Neural progenitor cell (in vitro differentiated cells): ENCODE measurements around the gene USP31. TPM values are rescaled to one million over a fixed set of nuclear protein-coding genes. Genes with fewer than 3 reads are reported as not detected.
A peak's percentile ranks its signal among the peaks of the same experiment; 100 is the strongest.
"Not testable (repeated sequence)": the region's sequence is repeated elsewhere in the genome, so short reads cannot be mapped to it uniquely, and the experiment has no call there.

ENCODE experiments used
- DNase-seq: peaks from one replicate; pipeline ENCODE4 v3.0.0-alpha.2; 2016; ENCODE audit warnings: low spot score
- H2AFZ ChIP-seq: fragments of 200-600 bp; sonication (generic); replicated peaks from 2 replicates; pipeline ENCODE4 v1.6.1; 2016; ENCODE audit warnings: antibody characterized with exemption
- H3F3A ChIP-seq: fragments of 200-600 bp; sonication (generic); 2 replicates; pipeline ENCODE4 v1.6.1; 2016; ENCODE audit warnings: antibody characterized with exemption, low read depth
- H3K27ac ChIP-seq: fragments of 200-600 bp; sonication (generic); 2 replicates; pipeline ENCODE4 v1.5.1; 2016; ENCODE audit warnings: mild to moderate bottlenecking
- H3K27me3 ChIP-seq: fragments of 200-600 bp; sonication (generic); 2 replicates; pipeline ENCODE4 v1.6.1; 2016; ENCODE audit warnings: mild to moderate bottlenecking, moderate library complexity
- H3K36me3 ChIP-seq: fragments of 200-600 bp; sonication (generic); 2 replicates; pipeline ENCODE4 v1.5.1; 2016
- H3K4me1 ChIP-seq: fragments of 200-600 bp; sonication (generic); 2 replicates; pipeline ENCODE4 v1.6.1; 2016; ENCODE audit warnings: mixed run types
- H3K4me2 ChIP-seq: fragments of 200-600 bp; sonication (generic); 2 replicates; pipeline ENCODE4 v1.6.1; 2016
- H3K4me3 ChIP-seq: fragments of 200-600 bp; sonication (generic); 2 replicates; pipeline ENCODE4 v1.5.1; 2016
- H3K79me2 ChIP-seq: fragments of 200-600 bp; sonication (generic); 2 replicates; pipeline ENCODE4 v1.6.1; 2016; ENCODE audit warnings: low read depth
- H3K9ac ChIP-seq: fragments of 200-600 bp; sonication (generic); 2 replicates; pipeline ENCODE4 v1.6.1; 2016
- H3K9me3 ChIP-seq: fragments of 200-600 bp; sonication (generic); 2 replicates; pipeline ENCODE4 v1.5.1; 2016; ENCODE audit warnings: low read depth
- H4K20me1 ChIP-seq: fragments of 200-600 bp; sonication (generic); 2 replicates; pipeline ENCODE4 v1.6.1; 2016; ENCODE audit warnings: low read depth
- H3K27ac Mint-ChIP-seq: 3 replicates; pipeline ENCODE4 v1.8.0; 2021; ENCODE audit warnings: mixed read lengths
- H3K27me3 Mint-ChIP-seq: 2 replicates; pipeline ENCODE4 v1.8.0; 2022; ENCODE audit warnings: low read depth, mild to moderate bottlenecking, inconsistent platforms, moderate library complexity, mixed read lengths; ENCODE audit not compliant: insufficient read depth
- H3K36me3 Mint-ChIP-seq: 3 replicates; pipeline ENCODE4 v1.8.0; 2021; ENCODE audit warnings: mixed read lengths
- H3K4me1 Mint-ChIP-seq: 3 replicates; pipeline ENCODE4 v1.8.0; 2021; ENCODE audit warnings: mixed read lengths
- H3K4me3 Mint-ChIP-seq: 3 replicates; pipeline ENCODE4 v1.8.0; 2021; ENCODE audit warnings: mild to moderate bottlenecking, moderate library complexity, mixed read lengths
- H3K9me3 Mint-ChIP-seq: 3 replicates; pipeline ENCODE4 v1.8.0; 2020; ENCODE audit warnings: mixed read lengths
- EZH2 ChIP-seq: fragments of 200-600 bp; sonication (generic); IDR thresholded peaks from 2 replicates; pipeline ENCODE4 v1.6.1; 2017; ENCODE audit warnings: antibody characterized with exemption, mild to moderate bottlenecking, moderate library complexity
- EZH2phosphoT487 ChIP-seq: fragments of 200-600 bp; sonication (generic); IDR thresholded peaks from 2 replicates; pipeline ENCODE4 v1.6.1; 2017; ENCODE audit warnings: antibody characterized with exemption
- total RNA-seq: library from RNA; depleted of rRNA; stranded (reverse); fragments of >200 nt; gene quantifications from 2 replicates; pipeline ENCODE4 v1.2.3, GENCODE V29; 2015; ENCODE audit warnings: low replicate concordance
- TF ChIP-seq, protein P1 (sequence below): fragments of 200-600 bp; sonication (generic); IDR thresholded peaks from 2 replicates; pipeline ENCODE4 v1.5.1; 2017; ENCODE audit warnings: antibody characterized with exemption, mild to moderate bottlenecking

USP31 gene
- total RNA-seq, 1 donor from 2014 or later, result 9.0 TPM

DNA sequence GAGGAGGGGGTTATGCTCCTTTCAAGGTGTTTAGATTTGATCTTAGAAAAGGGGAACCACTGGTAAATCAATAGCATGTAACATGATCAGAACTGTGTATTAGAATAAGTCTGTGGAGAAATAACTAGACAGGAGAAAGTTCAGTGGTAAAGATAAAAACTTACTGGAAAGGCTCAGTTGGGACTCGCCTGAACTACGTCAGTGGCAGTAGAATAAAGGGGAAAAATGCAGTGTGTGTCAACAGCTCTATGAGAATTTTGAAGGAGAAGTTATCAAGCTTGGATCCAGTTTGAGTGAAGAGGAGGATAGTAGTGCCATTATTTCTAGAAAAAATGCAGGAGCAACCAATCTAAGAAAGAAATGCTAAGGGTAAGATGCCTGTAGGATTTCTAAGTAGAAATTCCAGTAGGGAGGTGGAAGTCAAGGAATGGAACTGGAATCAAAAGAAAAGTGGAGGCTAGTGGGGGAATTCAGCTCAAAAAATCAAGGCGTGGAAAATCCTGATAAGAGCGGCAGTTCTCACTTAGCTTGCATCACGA is 48.2 kb downstream of the USP31 start:
- Histone ChIP-seq H3K4me2 (no peak overlapping the region), H2AFZ (no peak overlapping the region), H4K20me1 (no peaks in the 10 kb centered on the region), H3K79me2 (no peaks in the 10 kb centered on the region), H3F3A (no peaks in the 10 kb centered on the region), H3K27ac (no peak overlapping the region), H3K4me1 (no peaks in the 10 kb centered on the region), H3K4me3 (no peak overlapping the region), H3K9me3 (no peaks in the 10 kb centered on the region), H3K9ac (no peak overlapping the region), H3K27me3 (no peaks in the 10 kb centered on the region), H3K36me3 (peaks cover 8% of the 10 kb centered on the region)
- DNase-seq, result no peak
- H3K27me3 Mint-ChIP-seq, result no peaks in the 10 kb centered on the region
- H3K4me3 Mint-ChIP-seq, result no peak overlapping the region
- H3K4me1 Mint-ChIP-seq, result no peaks in the 10 kb centered on the region
- TF ChIP-seq, protein P1, sequence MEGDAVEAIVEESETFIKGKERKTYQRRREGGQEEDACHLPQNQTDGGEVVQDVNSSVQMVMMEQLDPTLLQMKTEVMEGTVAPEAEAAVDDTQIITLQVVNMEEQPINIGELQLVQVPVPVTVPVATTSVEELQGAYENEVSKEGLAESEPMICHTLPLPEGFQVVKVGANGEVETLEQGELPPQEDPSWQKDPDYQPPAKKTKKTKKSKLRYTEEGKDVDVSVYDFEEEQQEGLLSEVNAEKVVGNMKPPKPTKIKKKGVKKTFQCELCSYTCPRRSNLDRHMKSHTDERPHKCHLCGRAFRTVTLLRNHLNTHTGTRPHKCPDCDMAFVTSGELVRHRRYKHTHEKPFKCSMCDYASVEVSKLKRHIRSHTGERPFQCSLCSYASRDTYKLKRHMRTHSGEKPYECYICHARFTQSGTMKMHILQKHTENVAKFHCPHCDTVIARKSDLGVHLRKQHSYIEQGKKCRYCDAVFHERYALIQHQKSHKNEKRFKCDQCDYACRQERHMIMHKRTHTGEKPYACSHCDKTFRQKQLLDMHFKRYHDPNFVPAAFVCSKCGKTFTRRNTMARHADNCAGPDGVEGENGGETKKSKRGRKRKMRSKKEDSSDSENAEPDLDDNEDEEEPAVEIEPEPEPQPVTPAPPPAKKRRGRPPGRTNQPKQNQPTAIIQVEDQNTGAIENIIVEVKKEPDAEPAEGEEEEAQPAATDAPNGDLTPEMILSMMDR, result no peak
- TF ChIP-seq EZH2phosphoT487 (no peak), EZH2 (no peak)
- no peak overlapping the region for H3K27ac Mint-ChIP-seq
- H3K9me3 Mint-ChIP-seq, result peaks cover 9% of the 10 kb centered on the region
- peaks cover 32% of the 10 kb centered on the region for H3K36me3 Mint-ChIP-seq

DNA sequence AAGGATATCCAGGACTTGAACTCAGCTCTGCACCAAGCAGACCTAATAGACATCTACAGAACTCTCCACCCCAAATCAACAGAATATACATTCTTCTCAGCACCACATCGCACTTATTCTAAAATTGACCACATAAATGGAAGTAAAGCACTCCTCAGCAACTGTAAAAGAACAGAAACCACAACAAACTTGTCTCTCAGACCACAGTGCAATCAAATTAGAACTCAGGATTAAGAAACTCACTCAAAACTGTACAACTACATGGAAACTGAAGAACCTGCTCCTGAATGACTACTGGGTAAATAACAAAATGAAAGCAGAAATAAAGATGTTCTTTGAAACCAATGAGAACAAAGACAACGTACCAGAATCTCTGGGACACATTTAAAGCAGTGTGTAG is 52.8 kb downstream of the USP31 start:
- not testable (repeated sequence) for H3K9me3 ChIP-seq, H3K27me3 ChIP-seq, H2AFZ ChIP-seq, H3K9ac ChIP-seq, H3K9me3 Mint-ChIP-seq, H3K36me3 ChIP-seq, H3K27ac Mint-ChIP-seq, H3K4me3 Mint-ChIP-seq, H3K4me2 ChIP-seq, H3K4me3 ChIP-seq, H3K79me2 ChIP-seq, H3K27ac ChIP-seq, H3K4me1 Mint-ChIP-seq, H3F3A ChIP-seq, DNase-seq, H3K27me3 Mint-ChIP-seq, H4K20me1 ChIP-seq
- H3K36me3 Mint-ChIP-seq, result peaks cover 35% of the 10 kb centered on the region
- peaks cover 10% of the 10 kb centered on the region for H3K4me1 ChIP-seq

DNA sequence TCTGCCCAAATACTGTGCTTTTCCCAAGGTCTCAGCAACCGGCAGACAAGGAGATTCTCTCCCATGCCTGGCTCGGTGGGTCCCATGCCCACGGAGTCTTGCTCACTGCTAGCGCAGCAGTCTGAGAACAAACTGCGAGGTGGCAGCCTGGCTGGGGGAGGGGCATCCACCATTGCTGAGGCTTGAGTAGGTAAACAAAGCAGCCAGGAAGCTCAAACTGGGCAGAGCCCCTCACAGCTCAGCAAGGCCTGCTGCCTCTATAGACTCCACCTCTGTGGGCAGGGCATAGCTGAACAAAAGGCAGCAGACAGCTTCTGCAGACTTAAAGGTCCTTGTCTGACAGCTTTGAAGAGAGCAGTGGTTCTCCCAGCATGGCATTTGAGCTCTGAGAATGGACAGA is 55.1 kb downstream of the USP31 start:
- Histone ChIP-seq H3K4me2 (peak overlapping the region; percentile 6), H3K4me1 (peaks cover 10% of the 10 kb centered on the region), H2AFZ (peak overlapping the region; percentile 11)
- H3K4me1 Mint-ChIP-seq, H3K79me2 ChIP-seq, H4K20me1 ChIP-seq, H3K9me3 Mint-ChIP-seq, H3K27ac ChIP-seq, H3K27me3 ChIP-seq, H3K36me3 ChIP-seq, H3K4me3 ChIP-seq, H3K9ac ChIP-seq, H3K27me3 Mint-ChIP-seq, H3K4me3 Mint-ChIP-seq, H3F3A ChIP-seq, H3K27ac Mint-ChIP-seq, H3K9me3 ChIP-seq: not testable (repeated sequence)
- peak; percentile 41 for DNase-seq
- H3K36me3 Mint-ChIP-seq, result peaks cover 27% of the 10 kb centered on the region

DNA sequence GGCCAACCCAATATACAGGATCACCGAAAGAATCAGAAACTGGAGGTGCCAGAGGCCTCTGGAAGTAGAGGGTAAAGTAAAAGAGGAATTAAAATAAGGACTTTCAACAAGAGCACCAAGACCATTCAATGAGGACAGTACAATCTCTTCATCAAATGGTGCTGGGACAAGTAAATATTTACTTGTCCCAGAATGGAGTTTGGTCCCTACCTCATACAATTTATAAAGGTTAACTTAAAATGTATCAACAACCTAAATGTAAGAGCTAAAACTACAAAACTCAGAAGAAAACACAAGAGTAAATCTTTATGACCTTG is 56.5 kb downstream of the USP31 start:
- Histone ChIP-seq H3F3A (peaks cover 8% of the 10 kb centered on the region), H3K27me3 (no peaks in the 10 kb centered on the region), H3K27ac (no peak overlapping the region), H3K36me3 (no peaks in the 10 kb centered on the region), H3K4me1 (peaks cover 10% of the 10 kb centered on the region), H3K9ac (no peak overlapping the region), H3K4me2 (no peak overlapping the region), H3K4me3 (no peak overlapping the region), H4K20me1 (no peaks in the 10 kb centered on the region), H2AFZ (no peak overlapping the region), H3K9me3 (no peaks in the 10 kb centered on the region), H3K79me2 (peaks cover 4% of the 10 kb centered on the region)
- H3K4me1 Mint-ChIP-seq, result peaks cover 4% of the 10 kb centered on the region
- H3K27me3 Mint-ChIP-seq, result no peaks in the 10 kb centered on the region
- TF ChIP-seq EZH2phosphoT487, result no peak
- TF ChIP-seq, protein P1, result no peak
- no peak for TF ChIP-seq EZH2
- peaks cover 17% of the 10 kb centered on the region for H3K36me3 Mint-ChIP-seq
- H3K4me3 Mint-ChIP-seq, result no peak overlapping the region
- H3K27ac Mint-ChIP-seq, result no peak overlapping the region
- no peak for DNase-seq
- no peaks in the 10 kb centered on the region for H3K9me3 Mint-ChIP-seq
